Activated CD4-positive, alpha-beta T cell treated with anti-CD3 and anti-CD28 coated beads, Interleukin-2, amount 50 U/mL, for 48 hours (primary cell): Measurements from ENCODE around the gene PRKN.

Source experiments
- DNase-seq, 2 experiments: peaks; one replicate each; pipeline ENCODE4 v3.0.0-alpha.2; 2020

Gene PRKN

GRCh38 chr6:162271922-162272321 lies 455.6 kb downstream of the PRKN start:
- DNase-seq: no peak

DNA sequence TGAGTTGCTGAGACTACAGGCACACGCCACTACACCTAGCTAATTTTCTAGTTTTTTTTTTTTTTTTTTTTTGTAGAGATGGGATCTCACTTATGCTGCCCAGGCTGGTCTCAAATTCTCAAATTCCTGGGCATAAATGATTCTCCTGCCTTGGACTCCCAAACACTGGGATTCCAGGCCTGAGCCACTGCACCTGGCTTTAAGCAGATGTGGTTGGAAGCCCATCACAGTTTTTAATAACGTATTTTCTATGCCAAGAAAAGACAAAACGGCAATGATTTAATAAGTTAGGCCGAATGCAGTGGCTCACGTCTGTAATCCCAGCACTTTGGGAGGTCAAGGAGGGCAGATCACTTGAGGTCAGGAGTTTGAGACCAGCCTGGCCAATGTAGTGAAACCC lies 456.6 kb downstream of the PRKN start:
- no peak for DNase-seq

- no peak for DNase-seq
Measured at GRCh38 chr6:162267641-162268040, 459.9 kb downstream of the PRKN start.

- no peak for DNase-seq
Measured at GRCh38 chr6:162267126-162267525, 460.4 kb downstream of the PRKN start.

- DNase-seq: no peak
Measured at GRCh38 chr6:162264581-162264980, 463.0 kb downstream of the PRKN start.

- DNase-seq: no peak
Measured at GRCh38 chr6:162262466-162263196, 464.9 kb downstream of the PRKN start.

DNA sequence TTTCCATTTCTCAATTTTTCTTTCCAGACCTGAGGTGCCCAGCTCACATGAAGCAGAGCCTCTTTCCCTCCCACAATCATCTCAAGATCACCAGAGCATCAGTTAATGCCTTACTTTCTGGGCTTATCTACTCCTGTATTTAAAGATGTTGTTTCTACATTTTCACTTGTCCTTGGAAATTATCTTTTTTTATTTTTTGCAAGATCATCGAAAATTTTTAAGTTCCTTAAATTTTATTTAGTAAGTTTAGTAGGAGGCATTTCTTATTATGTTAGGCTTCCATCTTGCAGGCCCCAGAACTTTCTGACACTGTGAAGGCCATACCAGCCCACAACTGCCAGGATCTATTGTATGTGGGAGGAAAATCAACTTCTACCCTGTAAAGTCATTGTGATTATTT lies 466.0 kb downstream of the PRKN start:
- no peak for DNase-seq

DNA sequence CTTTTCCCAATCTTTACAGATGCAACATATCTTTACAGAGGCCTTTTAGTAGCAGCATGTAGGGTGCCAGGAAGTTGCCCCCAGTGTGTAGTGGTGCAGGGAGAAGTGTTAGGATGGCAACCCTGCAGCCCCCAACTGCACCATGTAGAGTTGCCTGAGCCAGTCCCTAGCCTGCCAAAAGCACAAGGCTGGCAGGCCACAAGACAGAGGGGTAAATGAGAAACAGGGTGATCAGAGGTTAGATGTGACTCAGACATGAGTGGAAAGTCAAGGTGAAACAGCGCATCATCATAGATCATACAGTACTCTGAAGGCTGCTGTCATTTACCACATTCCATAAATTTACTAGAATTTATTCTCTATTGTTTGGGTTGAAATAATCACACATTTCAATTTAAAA lies 467.5 kb downstream of the PRKN start:
- no peak for DNase-seq

DNA sequence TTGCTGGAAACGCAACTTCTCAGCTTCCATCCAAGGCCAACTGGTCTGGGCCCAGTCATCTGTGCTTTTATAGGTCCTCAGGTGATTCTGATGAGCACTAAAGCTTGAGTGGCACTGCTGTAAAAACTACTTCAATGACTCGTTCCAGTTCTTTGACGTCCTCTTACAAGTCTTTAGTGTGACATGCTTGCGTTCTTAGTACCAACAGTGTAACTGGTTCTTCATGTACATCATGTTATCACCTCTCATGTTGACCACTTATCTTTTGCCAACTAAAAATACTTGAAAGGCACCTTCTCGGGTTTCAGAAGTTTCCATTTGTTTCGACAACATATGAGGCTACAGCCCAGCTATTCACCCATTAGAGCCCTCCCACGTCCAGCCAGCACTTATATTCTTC lies 468.9 kb downstream of the PRKN start:
- DNase-seq: no peak

DNA sequence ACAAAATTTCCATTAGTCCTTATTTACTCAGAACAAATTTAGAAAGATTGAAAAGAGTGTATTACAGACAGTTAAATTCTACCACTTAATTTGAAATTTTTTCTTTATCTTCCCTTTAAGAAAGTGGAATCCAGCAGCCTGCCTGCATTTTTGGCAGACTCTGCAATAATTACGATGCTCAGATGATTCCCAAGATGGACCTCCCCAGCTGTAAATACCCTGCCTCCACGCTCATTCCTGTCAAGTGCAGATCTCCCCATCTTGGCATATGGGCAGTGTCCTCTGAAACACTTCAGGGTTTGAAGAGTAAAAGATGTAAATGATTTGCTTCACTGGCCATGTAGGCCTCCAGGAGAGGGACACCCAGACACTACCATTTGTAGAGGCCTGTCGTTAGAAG lies 471.2 kb downstream of the PRKN start:
- no peak for DNase-seq

- no peak for DNase-seq
Measured at GRCh38 chr6:162251257-162251656, 476.3 kb downstream of the PRKN start.

GRCh38 chr6:162249907-162250642 lies 477.5 kb downstream of the PRKN start:
- no peak for DNase-seq

GRCh38 chr6:162245830-162246420 lies 481.6 kb downstream of the PRKN start:
- no peak for DNase-seq

- no peak for DNase-seq
Measured at GRCh38 chr6:162244031-162244430, 483.5 kb downstream of the PRKN start.

DNA sequence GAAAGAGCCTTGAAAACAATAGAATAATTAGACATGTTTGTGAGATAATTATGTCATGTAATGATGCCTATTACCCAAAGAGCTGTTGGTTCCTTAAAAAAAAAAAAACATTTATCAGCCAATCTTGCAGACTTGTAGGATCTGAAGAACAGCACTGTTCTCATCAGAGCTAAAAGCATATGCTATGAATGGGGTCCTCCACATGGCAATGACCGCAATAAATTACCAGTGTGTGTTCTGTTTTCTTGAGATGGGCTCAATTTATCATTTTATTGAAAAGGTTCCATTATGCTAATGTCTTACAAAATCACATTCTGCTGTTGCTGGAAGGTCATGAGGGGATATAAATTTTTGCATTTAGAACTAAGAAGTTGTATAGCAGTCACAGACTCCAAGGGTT lies 484.7 kb downstream of the PRKN start:
- no peak for DNase-seq

DNA sequence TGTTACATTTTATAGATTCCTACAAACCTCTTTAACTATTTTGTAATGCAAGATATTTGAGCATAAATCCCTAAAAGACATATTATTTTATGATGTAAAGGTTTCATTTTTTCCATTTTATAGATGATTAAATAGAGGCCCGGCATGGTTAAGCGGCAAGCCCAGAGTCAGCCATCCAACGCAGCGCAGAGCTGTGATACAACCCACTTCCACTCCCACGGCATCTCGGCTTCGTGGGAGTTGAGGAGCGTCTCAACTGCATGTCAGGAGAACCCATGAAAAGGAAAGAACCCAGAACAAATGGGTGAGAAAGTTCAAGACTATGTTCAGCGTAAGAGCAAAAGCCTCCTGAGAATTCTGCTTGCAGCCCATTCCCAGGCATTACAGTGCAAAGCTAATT lies 488.2 kb downstream of the PRKN start:
- DNase-seq: no peak

GRCh38 chr6:162238675-162239074 lies 488.9 kb downstream of the PRKN start:
- DNase-seq: no peak

GRCh38 chr6:162237331-162237730 lies 490.2 kb downstream of the PRKN start:
- no peak for DNase-seq

GRCh38 chr6:162234631-162235030 lies 492.9 kb downstream of the PRKN start:
- no peak for DNase-seq

- DNase-seq: no peak
Measured at GRCh38 chr6:162230147-162230752, 497.3 kb downstream of the PRKN start.

DNA sequence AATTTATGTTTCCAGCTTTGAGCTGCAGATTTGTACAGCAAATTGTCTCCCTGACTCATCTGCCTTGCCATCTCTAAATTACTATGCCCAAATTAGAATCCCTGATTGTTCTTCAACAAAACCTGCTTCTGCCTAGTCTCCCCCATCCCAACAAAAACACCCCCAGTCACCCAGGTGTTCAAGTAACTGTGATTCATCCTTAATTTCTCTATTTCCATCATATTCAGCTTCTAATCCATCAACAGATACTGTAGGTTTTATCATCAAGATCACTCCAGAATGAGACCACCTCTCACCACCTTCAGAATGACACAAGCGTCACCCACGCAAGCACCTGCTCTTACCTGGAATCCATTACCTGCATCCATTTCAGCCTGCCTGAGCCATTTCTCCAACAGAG lies 498.5 kb downstream of the PRKN start:
- DNase-seq: no peak

GRCh38 chr6:162226803-162227202 lies 500.8 kb downstream of the PRKN start:
- DNase-seq: no peak

- DNase-seq: no peak
Measured at GRCh38 chr6:162222521-162222920, 505.0 kb downstream of the PRKN start.

DNA sequence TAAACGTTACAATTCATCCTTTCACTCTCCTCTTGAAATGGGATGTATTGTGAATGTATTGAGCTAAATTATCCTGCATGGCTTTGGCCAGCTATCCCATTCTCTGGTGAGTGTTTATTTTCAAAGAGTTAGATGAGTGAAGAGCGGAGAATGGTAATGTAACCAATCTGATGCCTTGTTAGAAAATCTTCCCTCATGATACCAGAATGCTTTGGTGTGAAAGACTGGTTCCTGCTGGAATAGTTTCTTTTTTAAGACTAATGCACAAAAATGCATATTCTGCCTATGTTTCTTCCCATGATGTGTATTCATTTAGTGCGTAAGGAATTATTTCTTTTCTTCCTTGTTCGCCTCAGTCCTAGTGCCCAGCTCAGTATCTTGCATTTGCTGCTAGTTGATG lies 506.7 kb downstream of the PRKN start:
- no peak for DNase-seq
